HL-60/S4 treated with retinoic acid at 250 ng/mL for 4 days and 3 days (cell line): ENCODE results near the gene ZNF580.

Experiments
- in situ Hi-C: fragments of 300-500 bp; cut with MboI; formaldehyde crosslinking; loops from 2 replicates; pipeline ENCODE4 v1.7.0; 2022; ENCODE audit warnings: low sequenced_read_pairs

The ZNF580 gene

DNA sequence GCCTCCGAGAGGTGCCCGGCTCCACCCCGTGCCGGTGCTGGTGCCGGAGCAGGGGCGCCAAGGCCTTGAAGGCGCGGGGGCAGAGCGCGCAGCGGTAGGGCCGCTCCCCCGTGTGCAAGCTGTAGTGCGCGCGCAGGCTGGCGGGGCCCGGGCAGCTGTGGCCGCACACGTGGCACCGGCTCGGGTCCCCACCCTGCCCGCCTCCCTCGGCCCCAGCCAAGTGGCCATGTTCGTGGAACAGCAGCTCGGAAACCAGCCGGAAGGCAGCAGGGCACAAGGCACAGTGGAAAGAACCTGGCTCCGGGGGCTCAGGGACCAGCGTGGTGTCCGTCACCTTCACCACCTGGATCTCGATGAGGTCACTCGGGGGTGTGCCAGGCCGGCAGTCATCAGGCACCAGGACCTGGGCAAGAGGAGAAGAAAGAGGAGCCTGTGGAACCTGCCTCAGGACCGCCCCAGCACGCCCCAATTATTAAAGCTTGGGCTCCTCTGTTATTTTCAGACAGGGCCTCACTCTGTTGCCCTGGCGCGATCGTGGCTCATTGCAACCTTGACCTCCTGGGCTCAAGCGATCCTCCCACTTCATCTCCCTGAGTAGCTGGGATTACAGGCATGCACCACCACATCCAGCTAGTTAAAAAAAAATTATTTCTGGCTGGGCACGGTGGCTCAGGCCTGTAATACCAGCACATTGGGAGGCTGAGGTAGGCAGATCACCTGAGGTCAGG is 18.4 kb upstream of the ZNF580 start:
- in situ Hi-C loops, result loop anchor here (10.0 kb wide), 2 partner anchors 108 to 468 kb away; partner anchors contain the start of gene TNNI3

DNA sequence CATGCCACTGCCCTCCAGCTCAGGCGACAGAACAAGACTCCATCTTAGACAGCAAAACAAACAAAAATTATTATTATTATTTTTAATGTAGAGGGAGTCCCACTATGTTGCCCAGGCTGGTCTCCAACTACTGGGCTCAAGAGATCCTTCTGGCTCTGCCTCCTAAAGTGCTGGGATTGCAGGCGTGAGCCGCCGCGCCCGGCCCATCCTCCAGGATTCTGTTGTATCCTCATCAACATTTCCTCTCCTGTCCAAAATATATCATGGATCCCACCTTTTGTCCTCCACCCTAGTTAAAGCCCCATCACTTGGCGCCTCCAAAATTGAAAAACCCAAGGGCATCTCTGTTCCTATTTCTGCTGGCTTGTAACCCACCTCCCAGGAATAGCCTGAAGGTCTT is 17.7 kb upstream of the ZNF580 start:
- in situ Hi-C loops, result loop anchor here (10.0 kb wide), 2 partner anchors 108 to 468 kb away; partner anchors contain the start of gene TNNI3

DNA sequence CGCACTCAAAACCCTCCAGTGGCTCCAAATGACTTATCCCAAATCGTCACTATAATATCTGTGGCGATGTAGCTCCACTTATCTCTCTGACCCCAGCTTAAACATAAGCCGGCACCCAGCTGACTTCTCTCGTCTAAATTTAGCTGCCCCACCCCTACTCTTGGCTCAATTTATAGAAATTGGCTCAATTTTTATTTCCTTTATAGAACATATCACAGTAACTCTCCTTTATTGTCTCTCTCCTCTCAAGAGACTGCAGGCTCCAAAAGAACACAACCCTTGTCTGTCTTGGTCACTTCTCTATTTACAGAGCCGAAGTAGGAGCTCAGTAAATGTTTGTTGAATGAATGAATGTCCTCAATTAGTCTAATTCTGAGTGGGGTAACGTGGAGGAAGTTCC is 17.2 kb upstream of the ZNF580 start:
- in situ Hi-C loops, result loop anchor here (10.0 kb wide), 2 partner anchors 109 to 469 kb away; partner anchors contain the start of gene TNNI3

DNA sequence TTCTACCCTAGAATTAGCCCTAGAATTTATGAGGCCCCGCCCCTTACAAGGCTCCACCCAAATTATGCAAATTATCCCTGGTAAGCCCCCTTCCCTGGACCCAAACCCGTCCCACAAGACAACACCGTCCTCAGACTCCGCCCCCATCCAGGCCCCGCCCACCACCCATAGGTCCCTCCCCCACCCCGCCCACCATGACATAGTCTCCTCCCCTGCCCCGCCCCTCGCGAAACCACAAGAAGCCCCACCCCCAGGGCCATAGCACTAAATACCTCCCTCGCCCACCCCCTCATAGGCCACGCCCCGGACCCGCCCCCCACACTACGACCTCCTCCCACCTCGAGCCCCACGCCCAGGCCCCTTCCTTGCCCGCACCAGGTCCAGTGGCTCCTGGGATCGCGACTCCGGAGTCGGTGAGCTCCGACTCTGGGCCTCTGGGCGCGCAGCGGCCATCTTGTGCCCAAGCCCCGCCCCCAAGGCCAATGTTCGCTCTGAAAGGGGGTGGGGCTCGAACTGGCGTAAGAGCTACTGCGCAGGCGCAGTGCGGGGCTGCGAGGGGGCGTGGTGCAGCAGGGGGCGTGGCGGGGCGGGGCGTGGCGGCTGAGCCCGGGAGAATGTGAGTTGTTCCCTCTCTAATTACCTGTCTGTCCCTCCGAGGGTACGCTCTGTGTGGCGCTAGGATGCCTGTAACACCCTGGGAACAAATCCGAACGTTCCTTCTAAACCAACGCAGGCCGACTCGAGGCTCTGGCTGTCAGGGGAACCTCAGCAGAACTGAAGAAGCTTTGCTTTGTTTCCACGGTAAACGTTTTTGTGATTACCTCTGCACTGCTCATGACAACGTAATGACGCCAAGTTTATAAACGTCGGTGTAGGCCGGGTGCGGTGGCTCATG is 16.4 kb upstream of the ZNF580 start, which contains the start of gene ZNF784:
ZNF784 (minus strand) TSS at position 458 of the 895 bp plus-strand sequence; CDS start at position 453, 5 bp downstream.
- in situ Hi-C loops, result loop anchor here (10.0 kb wide), 2 partner anchors 110 to 470 kb away; partner anchors contain the start of gene TNNI3

DNA sequence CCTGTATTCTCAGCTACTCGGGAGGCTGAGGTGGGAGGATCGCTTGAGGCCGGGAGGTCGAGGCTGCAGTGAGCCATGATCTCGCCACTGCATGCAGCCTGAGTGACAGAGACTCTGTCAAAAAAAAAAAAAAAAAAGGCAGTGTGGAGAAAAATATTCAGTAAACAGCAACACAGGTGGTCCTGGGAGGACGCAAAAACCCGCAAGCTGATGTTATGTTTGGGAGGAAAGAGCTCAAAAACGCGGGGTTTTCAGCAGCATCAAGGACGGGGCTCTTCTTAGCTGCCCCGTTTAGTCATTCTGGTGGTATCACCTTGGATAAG is 15.8 kb upstream of the ZNF580 start:
- in situ Hi-C loops, result loop anchor here (10.0 kb wide), 2 partner anchors 110 to 470 kb away; partner anchors contain the start of gene TNNI3

DNA sequence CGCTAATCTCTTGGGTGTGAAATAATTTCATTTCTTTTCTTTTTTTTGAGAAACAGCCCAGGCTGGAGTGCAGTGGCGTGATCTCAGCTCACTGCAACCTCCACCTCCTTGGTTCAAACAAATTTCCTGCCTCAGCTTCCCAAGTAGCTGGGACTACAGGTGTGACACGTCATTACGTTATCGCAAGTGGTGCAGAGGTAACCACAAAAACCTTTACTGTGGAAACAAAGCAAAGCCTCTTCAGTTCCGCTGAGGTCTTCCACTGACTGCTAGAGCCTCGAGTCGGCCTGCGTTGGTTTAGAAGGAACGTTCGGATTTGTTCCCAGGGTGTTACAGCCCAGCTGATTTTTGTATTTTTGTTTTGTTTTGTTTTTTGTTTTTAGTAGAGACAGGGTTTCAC is 14.5 kb upstream of the ZNF580 start:
- in situ Hi-C loops, result loop anchor here (10.0 kb wide), 2 partner anchors 112 to 472 kb away; partner anchors contain the start of gene TNNI3

DNA sequence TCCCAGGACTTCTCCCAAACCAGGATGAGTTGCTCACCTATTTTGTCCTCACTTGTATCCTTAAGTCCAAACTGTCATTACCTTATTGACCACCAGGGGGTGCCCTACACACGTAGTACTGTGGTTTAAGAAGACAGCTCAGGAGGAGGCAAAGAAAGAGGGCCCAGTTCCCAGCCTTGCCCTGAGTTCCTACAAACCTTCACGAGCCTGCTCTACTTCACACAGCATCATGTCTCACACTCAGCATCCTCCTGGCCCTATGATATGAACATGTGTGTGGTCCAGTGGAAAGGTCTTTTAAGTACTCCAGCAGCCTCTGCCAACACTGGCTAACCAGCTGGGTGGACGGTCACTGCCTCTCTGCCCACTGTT is 8.4 kb upstream of the ZNF580 start:
- in situ Hi-C loops, result no loop called here

DNA sequence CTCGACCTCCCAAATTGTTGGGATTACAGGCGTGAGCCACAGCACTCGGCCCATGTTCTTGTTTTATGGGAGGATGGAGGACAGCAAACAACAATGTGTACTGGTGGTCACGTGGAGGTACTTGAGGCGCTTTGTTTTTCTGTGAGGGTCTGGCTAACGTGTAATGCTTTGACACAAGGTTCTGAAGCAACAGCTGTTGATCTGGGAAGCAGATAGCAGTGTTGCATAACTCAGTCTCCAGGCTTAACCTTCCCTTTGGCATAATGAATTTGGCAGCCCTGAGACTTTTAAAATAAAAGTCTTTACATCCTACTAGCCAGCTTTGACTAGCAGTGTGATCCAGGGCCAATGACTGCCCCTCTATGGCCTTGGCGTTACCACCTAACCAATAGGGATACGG is 6.9 kb upstream of the ZNF580 start:
- in situ Hi-C loops, result no loop called here

DNA sequence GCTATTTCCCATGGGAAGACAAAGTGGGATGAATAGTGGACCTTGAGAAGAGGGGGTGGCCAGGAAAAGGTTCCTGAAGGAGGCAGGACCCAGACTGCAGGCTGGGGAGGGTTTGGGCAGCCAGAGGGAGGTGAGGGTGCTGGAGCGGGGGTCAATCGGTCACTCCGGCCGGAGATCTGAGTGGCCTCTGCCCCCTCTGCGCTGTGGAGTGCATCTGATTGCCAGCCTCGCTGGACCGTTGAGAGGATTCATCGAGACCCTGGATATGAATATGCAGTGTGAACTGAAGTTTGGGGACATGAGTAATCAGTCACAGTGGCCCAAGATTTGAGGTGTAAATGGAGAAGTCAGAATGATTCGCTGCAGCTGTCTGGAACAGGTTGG is 5.5 kb upstream of the ZNF580 start:
- in situ Hi-C loops, result no loop called here

DNA sequence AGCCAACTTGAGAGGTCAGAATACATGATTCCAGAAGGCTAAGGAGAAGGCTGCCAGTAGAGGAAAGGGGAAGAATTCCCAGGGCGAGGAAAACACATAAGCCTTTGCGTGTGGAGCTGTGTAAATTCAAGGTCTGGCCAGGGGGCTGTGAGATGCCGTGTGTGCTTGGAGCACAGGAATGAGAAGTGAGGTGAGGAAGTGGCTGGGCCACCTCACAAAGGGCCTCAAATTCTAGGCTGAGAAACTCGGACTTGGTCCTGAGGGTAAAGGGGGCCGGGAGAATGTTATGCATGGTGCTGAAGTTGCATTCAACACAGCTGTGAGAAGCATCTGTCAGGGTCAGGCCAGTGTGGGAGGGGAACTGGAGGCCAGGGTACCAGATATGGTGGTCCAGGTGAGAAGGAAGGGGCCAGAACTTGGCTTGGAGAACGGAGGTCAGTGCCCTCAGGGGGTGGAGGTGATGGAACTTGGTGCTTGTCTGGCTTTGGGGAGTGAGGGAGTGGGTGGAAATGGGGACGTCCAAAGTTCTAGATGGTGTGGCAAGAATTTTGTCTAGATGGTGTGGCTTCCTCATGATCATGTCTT is 4.9 kb upstream of the ZNF580 start:
- in situ Hi-C loops, result no loop called here

DNA sequence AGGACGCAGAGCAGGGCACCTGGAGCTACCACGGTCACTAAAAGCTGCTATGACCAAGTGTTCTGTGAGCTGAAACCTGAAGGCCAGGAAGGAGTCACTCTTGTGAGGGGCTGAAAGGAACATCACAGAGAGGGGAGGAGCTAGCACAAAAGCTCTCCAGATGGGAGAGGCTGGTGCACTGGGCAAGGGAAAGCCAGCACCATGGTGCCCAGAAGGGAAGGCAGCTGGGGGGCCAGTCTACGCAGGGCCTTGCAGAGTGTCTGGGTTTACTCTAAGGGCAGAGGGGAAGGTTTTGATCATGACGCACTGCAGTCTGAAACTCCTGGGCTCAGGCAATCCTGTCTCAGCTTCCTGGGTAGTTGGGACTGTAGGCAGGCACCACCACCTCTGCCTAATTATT is 4.1 kb upstream of the ZNF580 start:
- in situ Hi-C loops, result no loop called here

DNA sequence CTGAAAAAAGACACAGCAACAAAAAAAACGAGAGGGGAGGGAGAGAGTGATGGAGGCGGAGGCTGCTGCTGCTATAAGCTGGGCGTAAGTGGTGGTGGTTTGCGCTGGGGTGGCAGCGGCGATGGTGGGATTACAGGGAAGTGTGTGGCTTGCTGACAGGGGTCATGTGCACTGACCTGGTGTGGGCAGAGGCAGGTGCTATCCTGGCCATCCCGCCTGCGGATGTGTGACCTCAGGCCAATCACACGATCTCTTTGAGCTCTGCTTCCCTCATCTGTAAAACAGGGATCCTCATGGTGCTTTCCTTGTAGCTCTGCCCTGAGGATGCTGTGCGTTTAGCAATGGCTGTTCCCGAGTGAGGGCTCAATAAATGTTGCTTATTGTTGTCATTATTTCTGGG is 3.3 kb upstream of the ZNF580 start:
- in situ Hi-C loops, result no loop called here

DNA sequence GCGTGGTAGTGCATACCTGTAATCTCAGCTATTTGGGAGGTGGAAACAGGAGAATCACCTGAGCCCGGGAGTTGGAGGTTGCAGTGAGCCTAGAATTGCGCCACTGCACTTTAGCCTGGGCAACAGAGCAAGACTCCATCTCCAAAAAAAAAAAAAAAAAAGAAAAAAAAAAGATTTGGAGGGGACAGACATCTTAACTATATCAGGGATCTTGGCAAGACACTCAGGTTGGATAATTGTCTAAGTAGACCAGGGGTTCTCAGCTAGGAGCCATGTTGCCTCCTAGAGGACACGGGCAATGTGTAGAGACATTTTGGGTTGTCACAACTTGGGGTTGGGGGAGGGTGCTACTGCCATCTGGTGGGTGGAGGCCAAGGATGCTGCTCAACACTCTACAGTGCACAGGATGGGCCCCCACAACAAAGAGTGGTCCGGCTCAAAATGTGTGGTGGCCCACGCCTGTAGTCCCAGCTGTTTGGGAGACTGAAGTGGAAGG is 1.9 kb upstream of the ZNF580 start:
- in situ Hi-C loops, result no loop called here

DNA sequence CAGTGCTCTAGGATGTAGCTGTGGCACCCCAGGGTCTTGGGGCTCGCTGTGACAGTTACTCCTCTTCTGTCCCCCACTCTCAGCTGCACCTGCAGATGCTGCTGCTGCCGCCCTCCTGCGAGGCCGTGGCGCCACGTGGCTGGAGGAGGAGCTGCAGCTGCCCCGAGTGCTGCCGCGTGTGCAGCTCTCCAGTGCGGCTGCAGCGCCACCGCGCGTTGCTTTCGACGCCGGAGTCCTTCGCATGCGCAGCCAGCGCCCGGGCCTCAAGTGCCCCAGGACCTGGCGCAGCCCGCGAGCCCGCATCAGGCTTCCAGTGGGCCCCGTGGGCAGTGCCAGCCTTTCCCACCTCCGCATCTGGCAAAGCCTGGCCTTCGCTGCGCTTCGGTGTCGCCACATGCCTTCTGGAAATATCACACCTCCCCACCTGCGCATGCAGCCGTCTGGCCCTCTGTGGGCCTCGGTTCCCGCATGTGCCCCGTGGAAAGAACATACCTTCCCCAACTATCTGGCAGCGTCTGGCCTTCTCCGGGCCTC is 692 bp upstream of the ZNF580 start:
- in situ Hi-C loops, result no loop called here

DNA sequence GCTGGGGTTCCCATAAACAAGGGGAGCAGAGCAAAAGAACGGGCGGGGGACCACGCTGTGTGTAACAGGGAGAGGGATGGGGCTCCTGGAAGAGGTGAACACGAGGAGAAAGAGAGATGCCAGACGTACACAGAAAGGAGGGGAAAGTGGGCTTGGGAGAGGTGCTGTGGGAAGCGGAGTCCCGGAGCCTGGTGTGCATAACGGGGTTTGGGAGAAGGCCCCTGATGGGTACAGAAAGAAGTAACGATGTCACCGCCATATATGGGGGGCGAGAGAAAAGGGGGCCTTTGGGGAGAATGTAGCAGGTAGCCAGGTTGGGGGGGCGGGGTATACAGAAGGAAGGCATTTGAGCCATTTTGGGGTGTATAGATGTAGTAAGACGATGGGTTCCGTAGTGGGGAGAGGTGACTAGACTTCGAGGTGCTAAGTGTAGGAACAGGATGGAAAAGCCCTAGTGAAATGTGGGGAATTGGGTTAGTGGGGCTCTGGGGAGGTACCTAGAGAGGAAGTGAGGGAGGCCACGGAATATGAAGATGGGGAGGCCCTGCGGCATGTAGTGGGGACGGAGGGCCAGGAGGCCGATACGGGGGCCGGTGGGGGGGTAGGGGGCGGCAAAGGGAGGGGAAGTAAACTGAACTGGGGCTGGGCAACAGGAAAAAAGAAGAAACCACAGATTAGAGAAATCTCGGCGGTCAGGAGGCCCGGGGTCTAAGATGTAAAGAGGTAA is 787 bp downstream of the ZNF580 start:
- in situ Hi-C loops, result no loop called here

DNA sequence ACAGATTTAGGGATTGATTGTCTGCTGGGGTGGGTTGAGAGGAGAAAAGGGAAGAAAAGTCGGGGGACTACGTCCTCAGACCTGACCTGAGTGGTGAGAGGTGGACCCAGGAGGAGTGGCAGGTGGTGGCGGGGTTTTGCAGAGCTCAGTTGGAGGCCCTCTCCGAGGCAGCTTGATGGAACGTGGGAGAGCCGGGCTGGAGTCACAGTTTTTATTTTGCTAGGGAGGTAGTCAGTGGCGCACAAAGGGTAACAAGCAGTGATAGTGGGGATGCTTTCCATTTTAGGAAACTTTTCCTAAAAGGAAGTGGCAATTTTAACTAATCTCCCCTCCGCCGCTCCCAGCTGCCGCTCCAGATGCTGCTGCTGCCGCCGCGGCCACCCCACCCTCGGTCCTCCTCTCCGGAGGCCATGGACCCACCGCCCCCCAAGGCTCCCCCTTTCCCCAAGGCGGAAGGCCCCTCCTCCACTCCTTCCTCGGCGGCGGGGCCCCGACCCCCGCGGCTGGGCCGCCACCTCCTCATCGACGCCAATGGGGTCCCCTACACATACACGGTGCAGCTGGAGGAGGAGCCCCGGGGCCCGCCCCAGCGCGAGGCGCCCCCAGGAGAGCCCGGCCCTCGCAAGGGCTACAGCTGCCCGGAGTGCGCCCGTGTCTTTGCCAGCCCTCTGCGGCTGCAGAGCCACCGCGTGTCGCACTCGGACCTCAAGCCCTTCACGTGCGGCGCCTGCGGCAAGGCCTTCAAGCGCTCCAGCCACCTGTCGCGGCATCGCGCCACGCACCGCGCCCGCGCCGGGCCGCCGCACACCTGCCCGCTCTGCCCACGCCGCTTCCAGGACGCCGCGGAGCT is 1.6 kb downstream of the ZNF580 start:
- in situ Hi-C loops, result no loop called here

DNA sequence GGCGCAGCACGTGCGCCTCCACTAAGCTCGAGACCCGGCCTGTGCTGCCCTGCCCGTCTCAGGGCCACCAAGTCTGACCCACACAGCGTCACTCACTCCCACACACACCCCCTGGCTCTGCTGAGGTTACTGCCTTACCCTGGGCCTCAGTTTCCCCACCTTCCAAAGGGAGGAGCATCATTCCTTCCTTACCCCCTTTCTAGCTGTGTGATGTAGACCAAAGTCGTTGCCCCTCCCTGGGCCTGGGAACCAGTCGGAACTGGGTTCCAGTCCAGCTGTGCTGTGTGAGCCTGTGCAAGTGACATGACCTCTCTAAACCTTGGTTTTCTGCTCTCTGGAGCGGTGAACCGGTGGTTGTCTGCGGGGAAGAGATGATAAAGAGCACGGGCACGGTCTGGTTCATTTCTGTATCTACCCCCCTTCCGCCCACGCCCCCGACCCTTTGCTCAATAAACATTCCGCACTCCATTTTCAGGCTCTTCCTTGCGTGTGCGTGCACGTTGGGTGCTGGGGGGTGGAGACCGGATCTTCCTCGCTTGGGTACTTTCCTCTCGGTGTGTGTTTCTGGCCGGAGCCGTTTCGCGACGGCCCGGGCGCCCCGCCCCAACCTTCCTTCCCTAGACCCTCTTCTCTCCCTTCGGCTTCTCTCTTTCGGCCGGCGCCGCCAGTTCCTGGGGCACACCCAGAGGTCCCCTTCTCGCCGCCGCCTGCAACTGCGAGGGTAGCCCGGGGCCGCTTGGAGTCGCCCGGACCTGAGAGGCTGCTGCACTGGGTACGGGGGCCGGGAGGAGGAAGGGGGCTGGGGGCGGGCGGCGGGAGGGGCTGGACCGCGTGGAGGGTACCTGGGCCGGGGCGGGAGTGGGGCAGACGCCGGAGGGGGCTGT is 2.4 kb downstream of the ZNF580 start, which contains the start of gene ZNF581:
ZNF581 (plus strand) TSS at position 647 of the 884 bp plus-strand sequence. CDS start 923 bp downstream, outside the sequence.
- in situ Hi-C loops, result no loop called here

DNA sequence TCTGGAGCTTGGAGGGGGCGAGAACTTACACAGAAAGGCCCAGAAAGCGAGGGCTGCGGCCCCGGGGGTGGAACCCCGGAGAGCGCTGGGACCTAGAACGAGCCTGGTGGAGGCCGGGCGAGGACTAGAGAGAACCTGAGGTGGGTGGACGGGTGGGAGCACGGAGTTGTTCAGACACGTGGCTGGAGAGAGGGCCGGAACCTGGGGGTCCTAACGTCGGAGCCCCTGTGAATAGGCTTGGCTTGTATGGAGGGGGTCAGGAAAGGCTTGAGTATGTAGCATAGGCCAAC is 3.0 kb downstream of the ZNF580 start:
- in situ Hi-C loops, result no loop called here
